ENCODE measurements around the gene CD84.
A peak's percentile ranks its signal among the peaks of the same experiment; 100 is the strongest.
"Not testable (repeated sequence)": the region's sequence is repeated elsewhere in the genome, so short reads cannot be mapped to it uniquely, and the experiment has no call there.

Gene CD84, protein sequence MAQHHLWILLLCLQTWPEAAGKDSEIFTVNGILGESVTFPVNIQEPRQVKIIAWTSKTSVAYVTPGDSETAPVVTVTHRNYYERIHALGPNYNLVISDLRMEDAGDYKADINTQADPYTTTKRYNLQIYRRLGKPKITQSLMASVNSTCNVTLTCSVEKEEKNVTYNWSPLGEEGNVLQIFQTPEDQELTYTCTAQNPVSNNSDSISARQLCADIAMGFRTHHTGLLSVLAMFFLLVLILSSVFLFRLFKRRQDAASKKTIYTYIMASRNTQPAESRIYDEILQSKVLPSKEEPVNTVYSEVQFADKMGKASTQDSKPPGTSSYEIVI
- 52.0 to 65.4 reads per million in 2 donors for total RNA-seq

DNA sequence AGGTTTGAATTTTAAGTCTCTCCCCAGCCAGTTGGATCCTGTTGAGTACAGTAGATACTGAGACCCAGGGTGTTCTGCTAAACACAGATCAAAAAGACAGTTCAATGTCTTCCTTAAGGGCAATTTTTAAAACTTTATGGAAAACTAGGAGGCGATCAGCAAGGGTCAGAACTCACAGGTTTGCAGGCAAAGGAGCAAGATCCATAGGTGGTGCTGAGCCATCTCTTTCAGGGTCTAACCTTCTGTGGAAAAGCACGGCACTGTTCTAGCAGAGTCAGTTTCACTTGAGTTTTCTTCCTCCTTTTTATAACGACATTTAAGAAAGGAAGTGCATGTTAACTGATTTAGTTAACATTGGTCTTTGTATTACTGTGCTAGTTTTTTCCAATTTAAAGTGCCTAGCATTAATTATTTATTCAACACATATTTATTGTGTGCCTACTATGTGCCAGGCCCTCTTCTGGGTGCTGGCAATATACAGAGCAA lies at the start of gene CD84:
TSS of gene CD84 (minus strand) at position 281 of the 486 bp plus-strand sequence. CDS start at position 222, 59 bp downstream.
- no peak for DNase-seq

DNA sequence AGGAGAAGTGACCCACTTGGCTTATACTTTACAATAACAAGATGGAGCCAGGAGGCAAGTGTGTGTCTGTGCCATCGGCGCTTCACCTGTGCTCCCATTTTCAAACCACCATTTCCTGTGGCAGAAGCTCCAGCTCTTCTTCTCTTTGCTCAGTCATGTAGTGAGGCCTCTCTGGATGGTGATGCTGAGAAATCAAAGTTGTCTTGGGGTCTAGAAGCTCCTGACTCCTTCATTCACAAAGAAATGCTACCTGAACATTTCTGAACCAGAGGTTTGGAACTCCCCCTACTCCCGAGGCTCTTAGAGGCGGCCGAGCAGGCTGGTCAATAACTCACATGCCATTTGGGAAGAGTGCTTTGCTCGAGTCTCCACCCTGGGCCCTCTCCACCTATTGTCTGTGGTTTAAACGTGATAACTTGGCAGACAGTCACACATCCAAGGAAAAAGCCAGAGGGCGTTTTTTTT lies 49.5 kb upstream of the CD84 start:
- DNase-seq: peak; percentile 32

DNA sequence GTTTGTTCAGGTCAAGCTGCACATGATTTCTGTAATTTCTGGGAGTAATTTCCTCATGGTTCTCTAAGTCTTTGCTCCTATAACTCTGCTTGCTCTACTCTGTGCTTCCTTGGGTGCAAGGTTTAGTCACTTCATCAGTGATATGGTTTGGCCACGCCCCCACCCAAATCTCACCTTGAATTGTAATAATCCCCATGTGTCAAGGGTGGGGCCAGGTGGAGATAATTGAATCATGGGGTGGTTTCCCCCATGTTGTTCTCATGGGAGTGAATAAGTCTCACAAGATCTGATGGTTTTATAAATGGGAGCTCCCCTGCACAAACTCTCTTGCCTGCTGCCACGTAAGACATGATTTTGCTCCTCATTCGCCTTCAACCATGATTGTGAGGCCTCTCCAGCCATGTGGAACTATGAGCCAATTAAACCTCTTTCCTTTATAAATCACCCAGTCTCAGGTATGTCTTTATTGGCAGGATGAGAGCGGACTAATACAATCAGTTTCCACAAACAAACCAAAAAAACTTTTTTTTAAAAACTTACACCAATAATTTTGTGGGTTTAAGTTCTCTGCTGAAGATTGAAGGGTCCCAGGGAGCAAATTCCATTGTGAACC lies 48.5 kb upstream of the CD84 start:
- not testable (repeated sequence) for DNase-seq

DNA sequence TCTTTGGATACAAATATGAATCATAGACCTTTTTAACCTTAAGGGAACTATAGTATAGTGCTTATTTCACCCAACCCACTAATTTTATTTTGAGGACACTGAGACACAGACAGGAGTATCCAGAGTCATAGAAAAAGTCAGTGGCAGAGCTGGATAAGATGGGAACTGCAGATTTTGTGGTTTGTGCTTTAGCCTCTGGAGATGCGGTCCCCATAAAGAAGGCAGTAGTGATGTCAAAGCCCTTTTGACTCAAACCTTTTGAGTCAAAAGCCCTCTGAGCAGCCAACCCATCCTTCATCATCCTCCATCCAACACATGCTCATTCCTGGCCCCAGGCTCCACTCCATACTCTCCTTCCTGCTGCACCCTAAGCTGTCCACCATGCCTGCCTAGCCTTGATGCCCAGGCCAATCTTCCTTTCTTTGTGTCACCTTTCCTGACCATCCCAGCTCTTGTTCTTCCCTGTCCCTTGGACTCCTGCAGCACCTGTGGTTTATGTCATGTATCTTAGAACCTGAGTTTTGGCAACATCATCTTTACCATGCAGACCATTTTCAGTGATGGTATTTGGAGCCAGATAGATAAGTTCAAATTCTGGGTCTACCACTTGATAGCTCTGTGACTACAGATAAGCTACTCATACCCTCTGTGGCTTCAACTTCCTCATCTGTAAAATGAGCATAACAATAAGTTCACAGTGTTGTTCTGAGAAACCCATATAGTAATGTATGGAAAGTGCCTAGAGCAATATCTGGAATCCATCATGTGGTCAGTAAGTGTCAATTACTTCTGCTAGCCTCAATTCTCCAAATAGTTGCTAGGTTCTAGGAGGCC lies 47.4 kb upstream of the CD84 start:
- DNase-seq: no peak

DNA sequence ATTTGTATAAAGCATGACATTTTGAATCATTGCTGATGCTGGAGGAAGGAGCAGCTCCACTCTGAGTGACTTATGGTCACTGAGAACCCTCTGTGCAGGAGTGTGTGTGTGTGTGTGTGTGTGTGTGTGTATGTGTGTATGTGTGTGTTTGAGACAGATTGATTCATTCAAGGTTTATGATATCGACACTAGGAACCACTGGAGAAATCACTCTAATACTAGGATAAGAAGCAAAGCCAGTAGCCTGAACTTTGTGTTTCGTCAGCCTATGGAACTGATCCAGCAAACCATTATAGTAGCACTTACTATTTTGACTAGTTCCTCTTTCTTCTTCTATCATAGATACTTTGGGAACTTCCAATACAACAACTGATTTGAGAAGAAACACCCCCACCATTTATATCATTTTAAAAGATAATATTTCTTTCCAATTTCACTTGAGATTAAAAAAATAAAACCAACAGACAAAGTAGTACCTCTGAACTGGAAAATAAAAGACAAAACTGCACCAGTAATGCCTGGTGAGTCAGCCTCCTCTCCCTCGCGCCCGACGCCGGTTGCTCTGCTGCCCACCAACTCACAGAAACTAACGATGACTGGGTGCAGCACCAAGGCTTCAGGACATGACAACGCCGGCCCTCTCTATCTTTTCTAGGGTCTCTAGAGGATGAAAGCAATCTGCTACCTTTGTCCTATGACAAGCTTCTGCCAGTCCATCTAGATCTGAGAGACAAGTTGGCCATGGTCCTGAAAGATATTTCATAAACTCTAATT lies 46.6 kb upstream of the CD84 start:
- DNase-seq: peak; percentile 36

DNA sequence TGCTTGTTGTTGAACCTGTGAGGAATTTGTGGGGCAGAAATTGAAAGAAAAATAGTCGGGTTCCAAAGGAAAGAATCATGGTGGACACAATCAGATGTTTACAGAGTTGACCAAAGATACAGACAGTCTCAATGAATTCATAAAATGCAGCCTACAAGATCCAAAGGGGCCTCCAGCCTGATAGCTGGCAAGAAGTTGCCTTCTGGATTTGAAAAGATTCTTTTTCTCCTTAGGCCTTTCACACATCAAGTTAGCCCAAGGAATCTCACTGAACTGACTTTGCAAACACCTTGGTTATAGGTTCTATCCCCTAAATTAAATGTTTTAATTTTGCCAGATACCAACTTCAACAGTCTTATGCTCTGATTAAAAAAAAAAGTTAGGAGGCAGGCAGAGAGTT lies 46.0 kb upstream of the CD84 start:
- no peak for DNase-seq

DNA sequence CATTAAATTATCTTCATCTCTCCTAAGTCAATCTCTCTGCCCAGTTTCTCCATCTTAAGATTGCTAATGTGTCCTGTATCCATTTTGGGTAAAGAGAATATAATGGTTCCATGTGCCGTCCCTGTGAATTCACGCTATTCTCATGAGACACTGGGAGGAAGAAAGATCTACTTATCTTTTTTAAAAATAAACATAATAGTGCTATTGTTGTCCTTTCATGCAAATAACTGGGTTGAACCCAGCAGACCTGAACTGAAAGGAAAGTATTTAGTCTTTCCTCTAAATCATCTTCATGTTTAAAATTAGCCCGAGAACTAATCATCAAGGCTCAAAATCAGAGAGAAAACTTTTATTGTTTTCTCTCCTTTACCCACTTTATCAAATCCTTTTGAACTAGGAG lies 45.2 kb upstream of the CD84 start:
- DNase-seq: no peak

DNA sequence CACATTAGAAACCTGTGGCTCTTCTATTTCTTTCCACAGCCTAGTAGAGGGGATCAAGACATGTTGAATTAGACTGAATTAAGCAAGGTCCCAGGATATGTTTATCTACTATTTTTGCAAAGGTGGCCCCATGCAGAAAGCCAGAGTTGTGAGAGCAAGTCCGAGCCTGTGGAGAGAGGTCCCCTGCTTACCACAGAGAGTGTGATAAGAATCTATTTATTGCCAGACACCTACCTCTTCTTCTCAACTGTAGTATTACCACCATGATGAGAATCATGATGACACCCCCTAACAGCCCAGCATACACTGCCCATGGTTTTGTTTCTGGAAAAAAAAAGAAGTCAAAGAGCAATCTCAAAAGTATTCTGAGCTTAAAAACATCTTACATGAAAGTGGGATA lies 44.6 kb upstream of the CD84 start:
- DNase-seq: no peak

DNA sequence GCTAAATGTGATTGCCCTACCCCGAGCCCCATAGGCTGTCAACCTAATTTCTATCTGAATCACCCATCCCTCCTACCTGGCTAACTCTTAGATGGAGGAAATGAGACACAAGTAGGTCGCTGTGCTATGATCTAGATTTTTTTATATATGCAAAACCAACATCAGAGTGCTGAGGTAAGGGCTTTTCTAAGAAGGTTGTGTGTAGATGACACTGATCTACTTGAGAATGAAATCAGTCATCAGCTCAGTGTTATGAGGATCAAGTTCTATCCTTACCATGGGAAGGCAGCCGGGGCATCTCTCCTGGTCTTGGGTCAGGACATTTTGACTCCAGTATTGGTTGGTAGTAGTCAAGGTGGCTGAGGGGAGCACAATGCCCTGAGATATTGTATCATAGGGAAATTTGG lies 43.9 kb upstream of the CD84 start:
- DNase-seq: no peak

DNA sequence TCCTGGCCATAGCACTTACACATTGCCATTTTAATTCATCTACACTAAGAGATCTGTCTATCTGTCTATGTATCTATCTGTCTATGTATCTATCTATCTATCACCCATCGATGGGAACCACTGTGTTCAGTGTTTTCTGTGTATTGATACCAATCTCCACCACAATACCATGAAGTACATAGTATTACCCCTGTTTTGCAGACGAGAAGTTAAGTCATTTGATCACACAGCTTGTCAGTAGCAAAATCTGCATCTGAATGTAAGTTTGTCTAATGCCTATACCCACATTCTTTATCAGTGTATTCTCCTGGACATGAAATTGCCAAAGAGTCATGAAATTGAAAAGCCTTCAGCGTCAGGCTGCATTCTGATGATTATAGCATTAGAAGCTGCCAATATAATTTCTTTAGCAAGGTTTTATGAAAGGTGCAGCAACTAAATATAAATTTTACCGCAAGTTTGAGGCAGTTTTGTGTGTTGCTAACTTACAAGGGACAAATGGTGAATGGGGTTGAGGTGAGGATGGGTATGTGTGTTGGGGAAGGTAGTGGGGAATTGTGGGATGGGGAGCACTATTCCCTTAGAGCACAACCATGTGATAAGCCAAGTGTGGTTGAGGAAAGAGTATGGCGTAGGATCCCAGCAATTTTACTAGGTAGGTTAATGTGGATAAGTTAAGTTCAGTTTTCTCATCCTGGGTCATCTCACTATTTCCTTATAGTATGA lies 43.4 kb upstream of the CD84 start:
- DNase-seq: no peak

DNA sequence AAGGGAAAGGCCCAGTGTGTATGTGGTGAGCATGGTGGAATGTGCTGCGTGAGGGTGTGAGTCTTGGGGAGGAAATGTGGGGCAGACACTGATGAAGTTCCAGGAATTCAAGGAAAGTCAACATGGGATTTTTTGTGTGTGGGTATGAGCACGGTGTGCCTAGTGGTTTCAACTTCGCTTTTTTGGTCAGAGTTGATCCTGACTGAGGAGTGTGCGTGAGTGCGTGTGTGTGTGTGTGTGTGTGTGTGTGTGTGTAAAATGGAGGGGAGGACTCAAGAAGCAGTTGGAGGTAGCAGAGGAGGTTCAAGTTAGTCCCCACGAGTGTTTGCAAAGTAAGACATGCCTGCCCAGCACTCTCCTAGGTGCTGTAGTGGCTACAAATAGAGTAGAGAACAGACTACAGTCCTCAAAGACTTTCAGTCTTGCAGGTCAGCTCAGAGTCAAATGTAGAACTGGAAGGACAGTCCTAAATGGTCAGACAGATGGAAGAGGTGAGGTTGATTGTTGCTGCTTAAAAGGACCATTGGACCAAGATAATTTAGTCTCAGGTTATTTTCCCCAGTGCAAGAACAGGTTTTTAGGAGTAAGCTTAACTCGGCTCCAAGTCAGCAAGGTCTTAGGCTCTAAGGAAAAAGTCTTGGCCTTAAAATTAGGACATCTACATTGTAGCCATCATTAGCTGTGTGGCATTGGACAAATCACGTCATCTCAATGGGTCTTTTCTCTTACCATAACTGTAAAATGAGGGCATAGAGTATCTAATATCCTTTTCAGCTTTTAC lies 42.5 kb upstream of the CD84 start:
- no peak for DNase-seq

DNA sequence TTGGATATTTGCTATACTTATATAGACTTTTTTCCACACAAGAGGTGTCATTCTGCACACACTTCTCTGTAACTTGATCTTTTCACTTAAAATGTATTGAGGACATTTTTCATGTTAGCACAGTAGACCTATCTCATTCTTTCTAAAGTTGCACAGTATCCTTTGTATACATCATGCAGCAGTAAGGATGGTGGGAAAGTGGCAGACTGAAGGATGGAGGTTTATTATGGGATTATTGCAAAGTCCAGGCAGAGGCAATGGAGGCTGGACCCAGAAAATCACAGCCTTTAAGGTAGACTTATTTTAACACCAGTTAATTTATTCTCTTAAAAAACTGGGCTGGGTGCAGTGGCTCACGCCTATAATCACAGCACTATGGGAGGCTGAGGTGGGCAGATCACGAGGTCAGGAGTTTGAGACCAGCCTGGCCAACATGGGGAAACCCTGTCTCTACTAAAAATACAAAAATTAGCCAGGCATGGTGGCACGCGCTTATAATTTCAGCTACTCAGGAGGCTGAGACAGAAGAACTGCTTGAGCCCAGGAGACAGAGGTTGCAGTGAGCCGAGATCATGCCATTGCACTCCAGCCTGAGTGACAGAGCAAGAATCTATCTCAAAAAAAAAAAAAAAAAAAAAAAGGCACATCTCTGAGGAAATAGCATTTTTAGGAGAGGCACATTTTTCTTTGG lies 41.8 kb upstream of the CD84 start:
- no peak for DNase-seq

DNA sequence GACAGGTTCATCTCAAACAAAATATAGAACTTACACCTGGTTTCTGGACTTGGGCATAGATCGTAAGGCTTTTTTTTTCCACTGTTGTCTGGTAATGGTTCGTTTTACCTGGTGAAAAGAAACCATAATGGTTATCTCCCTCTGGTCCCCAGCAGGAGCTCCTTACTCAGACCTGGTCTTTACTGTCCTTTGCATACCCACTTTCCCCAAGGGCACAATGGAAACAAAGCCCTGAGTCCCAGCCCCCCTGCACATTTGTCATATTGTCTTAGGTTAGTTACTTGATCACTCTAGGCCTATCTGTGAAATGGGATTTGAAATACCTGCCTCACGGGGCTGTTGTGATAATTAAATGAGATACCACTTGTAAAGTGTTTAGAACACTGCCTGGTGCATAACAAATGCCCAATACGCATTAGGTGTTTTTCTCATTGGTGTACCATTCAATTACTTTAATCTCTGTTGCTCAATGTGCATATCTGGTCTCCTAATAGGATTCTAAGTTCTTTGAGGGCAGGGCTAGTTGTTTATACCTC lies 40.5 kb upstream of the CD84 start:
- DNase-seq: no peak

DNA sequence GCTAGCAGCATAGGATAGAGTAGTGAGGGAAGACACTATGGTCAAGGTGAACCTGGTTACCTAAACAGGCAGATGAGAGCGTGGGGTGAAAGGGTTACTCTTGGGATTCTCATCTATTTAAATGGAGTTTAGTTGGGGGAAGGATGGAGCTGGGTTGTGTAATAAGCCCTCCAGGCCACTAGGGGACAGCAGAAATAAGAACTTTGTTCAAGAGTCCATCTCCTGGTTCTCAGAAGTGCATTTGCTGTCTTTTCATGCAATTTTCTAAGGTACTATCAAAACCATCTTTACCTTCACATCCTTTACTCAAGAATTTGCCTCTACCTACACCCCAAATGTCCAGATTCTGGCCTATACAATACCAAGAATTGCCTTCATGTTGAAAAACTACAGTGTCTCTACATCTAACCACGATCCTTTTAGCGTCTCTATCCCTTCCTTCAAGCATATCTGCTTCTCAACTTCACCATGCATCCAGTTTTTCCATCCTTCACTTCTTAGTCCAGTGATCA lies 39.5 kb upstream of the CD84 start:
- no peak for DNase-seq

DNA sequence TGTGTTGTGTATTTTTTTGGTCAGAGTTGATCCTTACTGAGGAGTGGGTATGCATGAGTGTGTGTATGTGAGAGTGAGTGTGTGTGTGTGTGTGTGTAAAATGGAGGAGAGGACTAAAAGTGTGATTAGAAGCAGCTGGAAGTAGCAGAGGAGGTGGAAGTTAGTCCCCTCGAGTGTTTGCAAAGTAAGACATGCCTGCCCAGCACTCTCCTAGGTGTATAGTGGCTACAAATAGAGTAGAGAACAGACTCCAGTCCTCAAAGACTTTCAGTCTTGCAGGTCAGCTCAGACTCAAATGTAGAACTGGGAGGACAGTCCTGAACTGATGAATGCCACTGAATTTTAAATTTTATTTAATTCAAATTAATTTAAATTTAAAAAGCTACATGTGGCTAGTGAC lies 39.0 kb upstream of the CD84 start:
- DNase-seq: no peak

DNA sequence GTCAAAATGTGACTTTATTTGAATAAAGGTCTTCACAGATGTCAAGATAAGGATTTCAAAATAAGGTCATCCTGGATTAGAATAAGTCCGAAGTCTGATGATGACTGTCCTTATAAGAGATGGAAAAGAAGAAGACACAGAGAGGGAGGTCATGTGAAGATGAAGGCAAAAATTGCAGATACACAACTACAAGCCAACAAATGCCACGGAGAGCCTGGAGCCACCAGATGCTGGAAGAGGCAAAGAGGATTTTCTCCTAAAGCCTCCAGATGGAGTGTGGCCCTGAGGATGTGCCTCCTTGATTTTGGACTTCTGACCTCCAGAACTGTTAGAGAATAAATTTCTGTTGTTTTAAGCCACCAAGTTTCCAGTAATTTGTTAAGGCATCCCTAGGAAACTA lies 36.4 kb upstream of the CD84 start:
- DNase-seq: no peak

DNA sequence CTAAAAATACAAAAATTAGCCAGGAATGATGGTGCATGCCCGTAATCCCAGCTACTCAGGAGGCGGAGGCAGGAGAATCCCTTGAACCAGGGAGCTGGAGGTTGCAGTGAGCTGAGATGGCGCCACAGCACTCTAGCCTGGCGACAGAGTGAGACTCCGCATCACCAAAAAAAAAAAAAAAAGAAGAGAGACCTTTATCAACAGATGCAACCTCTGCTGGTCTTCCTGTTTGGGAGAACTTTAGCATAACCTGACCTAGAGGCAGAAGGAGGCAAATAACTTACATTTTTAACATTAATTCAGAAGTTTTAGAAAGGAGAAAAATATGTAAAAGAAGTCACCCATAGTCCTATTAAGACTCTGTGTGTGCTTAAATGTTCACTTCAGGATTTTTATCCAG lies 35.1 kb upstream of the CD84 start:
- DNase-seq: no peak

DNA sequence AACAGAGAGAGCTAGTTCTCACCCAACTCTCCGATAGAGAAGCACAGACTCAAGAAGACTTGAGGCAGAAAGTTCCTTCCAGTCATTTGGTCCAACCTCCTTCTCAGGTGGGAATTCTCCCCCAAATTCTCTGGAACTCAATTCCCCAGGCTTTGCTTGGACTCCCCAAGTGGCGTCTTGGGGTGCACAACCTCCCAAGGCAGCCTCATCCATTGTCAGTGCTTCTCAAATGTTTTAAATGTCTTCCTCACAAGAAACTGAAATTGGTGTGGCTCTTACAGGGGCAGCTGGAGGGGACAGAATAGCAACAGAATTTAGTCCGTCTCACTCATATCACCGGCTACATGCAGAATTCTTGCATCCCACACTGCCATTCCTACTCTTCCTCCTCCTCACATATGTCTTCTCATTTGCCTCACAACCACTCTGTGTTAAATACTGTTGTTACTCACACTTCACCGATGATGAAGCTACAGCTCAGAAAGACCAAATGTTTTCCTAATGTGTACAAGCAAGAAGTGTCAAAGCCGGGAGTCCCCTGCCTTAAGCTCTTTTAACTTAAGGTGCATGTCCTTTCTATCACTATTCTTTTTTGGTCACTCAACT lies 33.4 kb upstream of the CD84 start:
- no peak for DNase-seq

DNA sequence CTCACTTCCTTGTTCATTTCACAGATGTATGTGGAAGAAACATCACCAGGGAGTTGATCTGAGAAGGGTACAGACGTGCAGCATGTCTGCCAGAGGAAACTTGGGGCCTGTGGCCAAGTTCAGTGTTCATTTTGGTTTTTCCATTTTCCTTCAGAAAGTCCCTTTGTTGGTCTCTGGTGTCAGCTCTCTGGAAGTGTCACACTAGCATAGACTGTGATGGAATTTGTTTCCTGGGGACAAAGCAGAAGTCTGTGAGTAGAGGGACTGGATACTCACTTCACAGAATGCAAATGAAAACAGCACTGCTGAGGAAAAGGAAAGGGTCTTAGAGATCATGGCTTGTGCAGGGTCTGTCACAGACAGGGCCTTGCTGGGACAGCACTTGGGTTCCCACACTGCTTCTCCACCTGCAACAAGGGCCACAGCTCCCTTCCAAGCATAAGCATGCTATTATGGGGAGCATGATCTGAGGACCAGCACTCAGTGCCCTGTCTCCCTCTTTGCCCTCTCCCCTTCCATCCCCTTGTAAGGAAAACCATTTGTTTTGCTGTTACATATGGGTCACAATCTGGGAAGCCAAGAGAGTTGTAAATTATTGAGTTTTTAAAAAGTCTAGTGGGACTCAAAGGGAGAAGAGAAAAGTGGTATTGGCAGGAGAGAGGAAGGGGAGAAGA lies 31.4 kb upstream of the CD84 start:
- no peak for DNase-seq
